Measurements from ENCODE around the gene SCFD2. TPM values are rescaled to one million over a fixed set of nuclear protein-coding genes. Genes with fewer than 3 reads are reported as not detected.

Gene SCFD2
- total RNA-seq, 4 donors from 2014 or later = 8.9 to 16.0 (median 14.8) TPM

GRCh38 chr4:52952540-52952939, 413.3 kb downstream of the SCFD2 start:
- TF ChIP-seq POLR2A (IDR thresholded peaks at IDR 0.05) = no peak
- TF ChIP-seq, protein P1, sequence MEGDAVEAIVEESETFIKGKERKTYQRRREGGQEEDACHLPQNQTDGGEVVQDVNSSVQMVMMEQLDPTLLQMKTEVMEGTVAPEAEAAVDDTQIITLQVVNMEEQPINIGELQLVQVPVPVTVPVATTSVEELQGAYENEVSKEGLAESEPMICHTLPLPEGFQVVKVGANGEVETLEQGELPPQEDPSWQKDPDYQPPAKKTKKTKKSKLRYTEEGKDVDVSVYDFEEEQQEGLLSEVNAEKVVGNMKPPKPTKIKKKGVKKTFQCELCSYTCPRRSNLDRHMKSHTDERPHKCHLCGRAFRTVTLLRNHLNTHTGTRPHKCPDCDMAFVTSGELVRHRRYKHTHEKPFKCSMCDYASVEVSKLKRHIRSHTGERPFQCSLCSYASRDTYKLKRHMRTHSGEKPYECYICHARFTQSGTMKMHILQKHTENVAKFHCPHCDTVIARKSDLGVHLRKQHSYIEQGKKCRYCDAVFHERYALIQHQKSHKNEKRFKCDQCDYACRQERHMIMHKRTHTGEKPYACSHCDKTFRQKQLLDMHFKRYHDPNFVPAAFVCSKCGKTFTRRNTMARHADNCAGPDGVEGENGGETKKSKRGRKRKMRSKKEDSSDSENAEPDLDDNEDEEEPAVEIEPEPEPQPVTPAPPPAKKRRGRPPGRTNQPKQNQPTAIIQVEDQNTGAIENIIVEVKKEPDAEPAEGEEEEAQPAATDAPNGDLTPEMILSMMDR (IDR thresholded peaks at IDR 0.05 in 4 of 5, conservative IDR thresholded peaks at IDR 0.05 in 1 of 5) = no peak
- no peak for ATAC-seq
- no peaks in the 10 kb centered on the region for H3K9me3 ChIP-seq
- H3K36me3 ChIP-seq = no peaks in the 10 kb centered on the region
- peaks cover 5 to 7% of the 10 kb centered on the region in 2 donors for H3K4me1 ChIP-seq
- intact Hi-C loops (cut with DNase I; ENCODE audit: low total_unique reads) (no loop called here), in situ Hi-C loops (cut with MboI; ENCODE audit: low sequenced_read_pairs in 4 of 4) (no loop called here)
- no peak for DNase-seq
- H3K27ac ChIP-seq = no peak overlapping the region
- no peak overlapping the region for H3K4me3 ChIP-seq
- H3K27me3 ChIP-seq = no peaks in the 10 kb centered on the region

GRCh38 chr4:52951016-52951415, 414.8 kb downstream of the SCFD2 start:
- Histone ChIP-seq H3K27me3 (no peaks in the 10 kb centered on the region), H3K27ac (no peak overlapping the region), H3K9me3 (no peaks in the 10 kb centered on the region), H3K4me3 (no peak overlapping the region), H3K4me1 (peaks cover 0 to 15% of the 10 kb centered on the region in 2 donors), H3K36me3 (no peaks in the 10 kb centered on the region)
- intact Hi-C loops (cut with DNase I; ENCODE audit: low total_unique reads) = no loop called here
- in situ Hi-C loops (cut with MboI; ENCODE audit: low sequenced_read_pairs in 4 of 4) = no loop called here
- DNase-seq = no peak
- TF ChIP-seq, protein P1 (IDR thresholded peaks at IDR 0.05 in 4 of 5, conservative IDR thresholded peaks at IDR 0.05 in 1 of 5) = no peak
- no peak for TF ChIP-seq POLR2A (IDR thresholded peaks at IDR 0.05)
- ATAC-seq = no peak

GRCh38 chr4:52950226-52950625, 415.6 kb downstream of the SCFD2 start:
- TF ChIP-seq, protein P1 (IDR thresholded peaks at IDR 0.05 in 4 of 5, conservative IDR thresholded peaks at IDR 0.05 in 1 of 5) = no peak
- no peak for TF ChIP-seq POLR2A (IDR thresholded peaks at IDR 0.05)
- ATAC-seq (no peak), DNase-seq (no peak)
- H3K4me1 ChIP-seq = peaks cover 0 to 20% of the 10 kb centered on the region in 2 donors
- no peaks in the 10 kb centered on the region for H3K36me3 ChIP-seq
- H3K27me3 ChIP-seq = no peaks in the 10 kb centered on the region
- intact Hi-C loops (cut with DNase I; ENCODE audit: low total_unique reads) = no loop called here
- no peak overlapping the region for H3K27ac ChIP-seq
- no peak overlapping the region for H3K4me3 ChIP-seq
- H3K9me3 ChIP-seq = no peaks in the 10 kb centered on the region
- in situ Hi-C loops (cut with MboI; ENCODE audit: low sequenced_read_pairs in 4 of 4) = no loop called here

DNA sequence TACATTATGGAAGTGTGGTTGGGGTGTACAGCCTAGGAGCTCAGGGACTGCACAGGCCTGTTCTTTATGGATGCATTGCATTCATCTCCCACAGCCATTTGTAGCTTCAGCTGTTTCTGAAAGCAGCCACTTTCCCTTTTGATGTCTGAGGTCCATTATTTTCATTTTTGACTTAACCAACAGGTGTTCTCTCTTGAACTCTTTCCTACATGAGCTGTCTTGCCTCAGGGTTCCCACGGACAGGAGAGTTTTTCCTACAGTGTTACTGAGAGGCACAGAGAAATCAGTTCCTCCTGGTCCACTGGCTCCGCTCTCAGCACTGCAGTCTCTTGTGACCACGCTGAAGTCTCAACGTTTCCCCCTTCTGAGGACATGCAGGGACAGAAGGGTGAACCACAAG, 416.5 kb downstream of the SCFD2 start:
- ATAC-seq = no peak
- in situ Hi-C loops (cut with MboI; ENCODE audit: low sequenced_read_pairs in 4 of 4) = no loop called here

GRCh38 chr4:52948057-52948423, 417.8 kb downstream of the SCFD2 start:
- intact Hi-C loops (cut with DNase I; ENCODE audit: low total_unique reads) (no loop called here), in situ Hi-C loops (cut with MboI; ENCODE audit: low sequenced_read_pairs in 4 of 4) (no loop called here)
- Histone ChIP-seq H3K27ac (no peak overlapping the region), H3K4me1 (peaks cover 0 to 25% of the 10 kb centered on the region in 2 donors), H3K27me3 (no peaks in the 10 kb centered on the region), H3K4me3 (no peak overlapping the region), H3K9me3 (no peaks in the 10 kb centered on the region), H3K36me3 (no peaks in the 10 kb centered on the region)
- no peak for TF ChIP-seq POLR2A (IDR thresholded peaks at IDR 0.05)
- TF ChIP-seq, protein P1 (IDR thresholded peaks at IDR 0.05 in 4 of 5, conservative IDR thresholded peaks at IDR 0.05 in 1 of 5) = no peak
- no peak for DNase-seq
- ATAC-seq = no peak

More for the DNA sequence above, 416.5 kb downstream of the SCFD2 start:
- TF ChIP-seq POLR2A (IDR thresholded peaks at IDR 0.05) = no peak
- Histone ChIP-seq H3K36me3 (no peaks in the 10 kb centered on the region), H3K27ac (no peak overlapping the region), H3K9me3 (no peaks in the 10 kb centered on the region), H3K4me3 (no peak overlapping the region), H3K27me3 (no peaks in the 10 kb centered on the region), H3K4me1 (peaks cover 0 to 20% of the 10 kb centered on the region in 2 donors)
- intact Hi-C loops (cut with DNase I; ENCODE audit: low total_unique reads) = no loop called here
- no peak for DNase-seq
